ENCODE results near the gene ITPRID1. TPM values are rescaled to one million over a fixed set of nuclear protein-coding genes. Genes with fewer than 3 reads are reported as not detected.

The ITPRID1 gene
- total and polyA plus RNA-seq, 9 of the 15 experiments (the other 6 are each of a cell fraction or from before 2014, with no cell fraction given) = not detected

DNA sequence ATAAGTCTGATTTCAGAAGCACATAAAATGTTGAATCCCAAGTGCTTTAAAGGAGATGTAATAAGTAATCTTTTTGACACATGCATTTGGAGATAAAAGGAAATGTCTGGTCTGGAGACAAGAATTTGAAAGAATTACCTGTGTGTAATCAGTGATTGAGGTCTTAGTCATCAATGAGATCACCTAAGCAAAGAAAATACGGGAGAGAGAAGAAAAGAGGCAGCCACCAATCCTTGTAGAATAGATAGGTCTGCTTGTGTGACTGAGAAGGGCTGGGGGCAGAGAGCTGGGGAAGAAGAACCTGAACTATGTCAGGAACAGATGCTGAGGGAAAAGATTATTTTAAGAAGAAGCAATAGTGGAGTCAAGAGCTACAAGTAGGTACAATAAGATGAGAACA lies 49.3 kb upstream of the ITPRID1 start:
- BruUV-seq (replicated peaks) = no TSS peak
- TF ChIP-seq FOS (IDR thresholded peaks at IDR 0.05; ENCODE audit: extremely low read depth, insufficient read length) = no peak
- no peaks in the 10 kb centered on the region for H3K9me1 ChIP-seq (ENCODE audit: control insufficient read depth, insufficient read depth, low read length)
- no peaks in the 10 kb centered on the region for H3K4me1 ChIP-seq (replicated peaks in 1 of 2; ENCODE audit: control insufficient read depth in 2 of 2, insufficient read depth in 2 of 2, low read length in 2 of 2)
- no peak overlapping the region for H3K9ac ChIP-seq (ENCODE audit: insufficient read depth in 1 of 2, low read depth in 2 of 2, low read length in 2 of 2)
- WGBS (ENCODE audit: insufficient coverage, low coverage, missing lambda C conversion rate) = 0% methylated on average over 1 of the region's 1 CpG
- H2AFZ ChIP-seq (ENCODE audit: low read depth, low read length) = no peak overlapping the region
- H3K27me3 ChIP-seq (ENCODE audit: control insufficient read depth in 2 of 2, insufficient read depth in 2 of 2, low read length in 2 of 2) = no peaks in the 10 kb centered on the region
- no peaks in the 10 kb centered on the region for H3K9me3 ChIP-seq (replicated peaks; ENCODE audit: control insufficient read depth, insufficient read depth, low read depth, low read length)
- FAIRE-seq = no peak
- H3K79me2 ChIP-seq (ENCODE audit: control insufficient read depth, insufficient read depth, low read length) = no peaks in the 10 kb centered on the region
- ChIA-PET POLR2A (interaction anchor here (0.6 kb wide), 1 partner anchor 756 kb away, joined by 3 read pairs; no protein-coding TSS in a partner anchor), CTCF (ENCODE audit: low intra/inter-chr PET ratio) (no interaction called here)
- H3K4me2 ChIP-seq (ENCODE audit: insufficient read depth, low read length) = no peak overlapping the region
- in situ Hi-C loops (cut with MboI) = no loop called here
- no peak for DNase-seq (ENCODE audit: extremely low read depth in 1 of 4, low spot score in 3 of 4)
- no peak for ATAC-seq
- H3K4me3 ChIP-seq = no peak overlapping the region
- no peaks in the 10 kb centered on the region for H3K36me3 ChIP-seq (ENCODE audit: control insufficient read depth, insufficient read depth, low read length)
- no peak overlapping the region for H3K27ac ChIP-seq (ENCODE audit: extremely low read depth, low read depth, low read length)
- no peaks in the 10 kb centered on the region for H4K20me1 ChIP-seq (replicated peaks; ENCODE audit: control insufficient read depth, insufficient read depth, low read length)
- intact Hi-C loops (cut with micrococcal nuclease) = no loop called here

DNA sequence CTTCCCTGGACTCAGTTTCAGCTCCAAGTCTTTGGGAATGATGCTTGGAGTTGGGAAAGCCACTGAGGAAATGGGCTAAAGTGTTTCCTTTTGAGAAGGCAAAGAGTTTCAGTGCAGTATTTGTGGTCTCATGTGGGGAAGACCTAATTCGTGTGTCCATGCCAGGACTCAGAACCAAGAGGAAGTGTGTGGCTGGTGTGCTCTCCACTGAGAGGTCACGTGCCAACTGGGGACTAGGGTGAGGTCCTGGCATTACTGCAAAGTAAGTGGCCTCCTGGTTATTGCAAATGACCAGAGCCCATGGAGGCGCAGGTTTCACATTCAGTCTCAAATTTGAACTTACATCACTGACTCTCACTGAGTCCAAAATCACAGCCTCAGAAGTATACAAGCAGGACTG lies 48.6 kb upstream of the ITPRID1 start:
- intact Hi-C loops (cut with micrococcal nuclease) = no loop called here
- ATAC-seq (no peak), DNase-seq (ENCODE audit: extremely low read depth in 1 of 4, low spot score in 3 of 4) (no peak), FAIRE-seq (no peak)
- Histone ChIP-seq H3K27ac (ENCODE audit: extremely low read depth, low read depth, low read length) (no peak overlapping the region), H4K20me1 (replicated peaks; ENCODE audit: control insufficient read depth, insufficient read depth, low read length) (no peaks in the 10 kb centered on the region), H3K79me2 (ENCODE audit: control insufficient read depth, insufficient read depth, low read length) (no peaks in the 10 kb centered on the region), H3K9me3 (replicated peaks; ENCODE audit: control insufficient read depth, insufficient read depth, low read depth, low read length) (no peaks in the 10 kb centered on the region), H3K4me3 (no peak overlapping the region), H3K4me1 (replicated peaks in 1 of 2; ENCODE audit: control insufficient read depth in 2 of 2, insufficient read depth in 2 of 2, low read length in 2 of 2) (no peaks in the 10 kb centered on the region; a peak in 1 of 5 replicates), H3K4me2 (ENCODE audit: insufficient read depth, low read length) (no peak overlapping the region), H3K9ac (ENCODE audit: insufficient read depth in 1 of 2, low read depth in 2 of 2, low read length in 2 of 2) (no peak overlapping the region), H3K27me3 (ENCODE audit: control insufficient read depth in 2 of 2, insufficient read depth in 2 of 2, low read length in 2 of 2) (no peaks in the 10 kb centered on the region), H3K9me1 (ENCODE audit: control insufficient read depth, insufficient read depth, low read length) (no peaks in the 10 kb centered on the region), H2AFZ (ENCODE audit: low read depth, low read length) (no peak overlapping the region), H3K36me3 (ENCODE audit: control insufficient read depth, insufficient read depth, low read length) (no peaks in the 10 kb centered on the region)
- ChIA-PET CTCF (ENCODE audit: low intra/inter-chr PET ratio) (no interaction called here), POLR2A (no interaction called here)
- in situ Hi-C loops (cut with MboI) = no loop called here
- WGBS (ENCODE audit: insufficient coverage, low coverage, missing lambda C conversion rate) = 0% methylated on average over 3 of the region's 3 CpGs
- no TSS peak for BruUV-seq (replicated peaks)
- no peak for TF ChIP-seq HIVEP1 (CRISPR knock-in tag; IDR thresholded peaks at IDR 0.05)
- no peak for TF ChIP-seq ARID2 (IDR thresholded peaks at IDR 0.05)
- TF ChIP-seq ILK (tag; IDR thresholded peaks at IDR 0.05; ENCODE audit: borderline replicate concordance, low read depth) = no peak
- TF ChIP-seq ELF2 (CRISPR knock-in tag; IDR thresholded peaks at IDR 0.05) = no peak
- TF ChIP-seq NFE2 (IDR thresholded peaks at IDR 0.05; ENCODE audit: low read depth) = no peak
- TF ChIP-seq ZNF23 (CRISPR knock-in tag; IDR thresholded peaks at IDR 0.05) = no peak
- TF ChIP-seq U2AF2 (optimal IDR thresholded peaks at IDR 0.05; ENCODE audit: low read depth, low read length) = no peak
- TF ChIP-seq ZC3H11A (IDR thresholded peaks at IDR 0.05; ENCODE audit: low read depth, low read length) = no peak
- no peak for TF ChIP-seq NFXL1 (CRISPR knock-in tag; IDR thresholded peaks at IDR 0.05)
- no peak for TF ChIP-seq EWSR1 (IDR thresholded peaks at IDR 0.05; ENCODE audit: borderline replicate concordance, low read depth, partially characterized antibody)
- TF ChIP-seq, protein P1, sequence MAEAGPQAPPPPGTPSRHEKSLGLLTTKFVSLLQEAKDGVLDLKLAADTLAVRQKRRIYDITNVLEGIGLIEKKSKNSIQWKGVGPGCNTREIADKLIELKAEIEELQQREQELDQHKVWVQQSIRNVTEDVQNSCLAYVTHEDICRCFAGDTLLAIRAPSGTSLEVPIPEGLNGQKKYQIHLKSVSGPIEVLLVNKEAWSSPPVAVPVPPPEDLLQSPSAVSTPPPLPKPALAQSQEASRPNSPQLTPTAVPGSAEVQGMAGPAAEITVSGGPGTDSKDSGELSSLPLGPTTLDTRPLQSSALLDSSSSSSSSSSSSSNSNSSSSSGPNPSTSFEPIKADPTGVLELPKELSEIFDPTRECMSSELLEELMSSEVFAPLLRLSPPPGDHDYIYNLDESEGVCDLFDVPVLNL (CRISPR knock-in tag; IDR thresholded peaks at IDR 0.05; ENCODE audit: low read depth) = no peak
- TF ChIP-seq HNRNPH1 (optimal IDR thresholded peaks at IDR 0.05; ENCODE audit: low read depth, low read length) = no peak
- TF ChIP-seq, protein P2, sequence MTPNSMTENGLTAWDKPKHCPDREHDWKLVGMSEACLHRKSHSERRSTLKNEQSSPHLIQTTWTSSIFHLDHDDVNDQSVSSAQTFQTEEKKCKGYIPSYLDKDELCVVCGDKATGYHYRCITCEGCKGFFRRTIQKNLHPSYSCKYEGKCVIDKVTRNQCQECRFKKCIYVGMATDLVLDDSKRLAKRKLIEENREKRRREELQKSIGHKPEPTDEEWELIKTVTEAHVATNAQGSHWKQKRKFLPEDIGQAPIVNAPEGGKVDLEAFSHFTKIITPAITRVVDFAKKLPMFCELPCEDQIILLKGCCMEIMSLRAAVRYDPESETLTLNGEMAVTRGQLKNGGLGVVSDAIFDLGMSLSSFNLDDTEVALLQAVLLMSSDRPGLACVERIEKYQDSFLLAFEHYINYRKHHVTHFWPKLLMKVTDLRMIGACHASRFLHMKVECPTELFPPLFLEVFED (CRISPR knock-in tag; conservative IDR thresholded peaks at IDR 0.05) = no peak
- TF ChIP-seq ATF1 (CRISPR knock-in tag; IDR thresholded peaks at IDR 0.05) = no peak
- no peak for TF ChIP-seq ATF1 (tag; IDR thresholded peaks at IDR 0.05)
- TF ChIP-seq ZNF778 (CRISPR knock-in tag; IDR thresholded peaks at IDR 0.05) = no peak
- TF ChIP-seq ESRRB (CRISPR knock-in tag; IDR thresholded peaks at IDR 0.05; ENCODE audit: borderline replicate concordance) = no peak
